ENCODE data around the gene CCDC74A.
"Not testable (repeated sequence)": the region's sequence is repeated elsewhere in the genome, so short reads cannot be mapped to it uniquely, and the experiment has no call there.

DNA sequence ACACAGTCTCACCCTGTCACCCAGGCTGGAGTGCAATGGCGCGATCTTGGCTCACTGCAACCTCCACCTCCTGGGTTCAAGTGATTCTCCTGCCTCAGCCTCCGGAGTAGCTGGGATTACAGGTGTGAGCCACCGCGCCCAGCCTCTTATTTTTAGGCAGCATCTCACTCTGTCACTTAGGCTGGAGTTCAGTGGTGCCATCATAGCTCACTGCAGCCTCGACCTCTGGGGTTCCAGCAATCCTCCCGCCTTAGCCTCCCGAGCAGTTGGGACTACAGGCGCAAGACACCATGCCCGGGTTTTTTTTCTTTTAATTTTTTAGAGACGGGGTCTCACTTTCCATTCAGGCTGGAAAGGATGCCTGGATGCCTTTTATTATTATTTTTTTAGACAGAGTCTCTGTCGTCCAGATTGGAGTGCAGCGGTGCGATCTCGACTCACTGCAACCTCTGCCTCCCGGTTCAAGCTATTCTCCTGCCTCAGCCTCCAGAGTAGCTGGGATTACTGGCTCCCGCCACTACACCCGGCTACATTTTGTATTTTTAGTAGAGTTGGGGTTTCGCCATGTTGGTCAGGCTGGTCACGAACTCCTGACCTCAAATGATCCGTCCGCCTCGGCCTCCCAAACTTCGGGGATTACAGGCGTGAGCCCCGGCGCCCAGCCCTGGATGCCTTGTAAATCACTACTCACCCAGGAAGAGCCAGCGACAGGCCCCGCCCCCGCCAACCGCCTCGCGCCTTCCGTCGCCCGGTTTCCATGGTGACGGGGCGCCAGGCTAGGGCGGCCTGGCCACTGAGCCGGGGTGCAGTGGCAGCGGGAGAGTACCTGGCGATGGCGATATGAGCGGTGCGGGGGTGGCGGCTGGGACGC is at the start of gene CCDC74A:
- TF ChIP-seq, protein P1, sequence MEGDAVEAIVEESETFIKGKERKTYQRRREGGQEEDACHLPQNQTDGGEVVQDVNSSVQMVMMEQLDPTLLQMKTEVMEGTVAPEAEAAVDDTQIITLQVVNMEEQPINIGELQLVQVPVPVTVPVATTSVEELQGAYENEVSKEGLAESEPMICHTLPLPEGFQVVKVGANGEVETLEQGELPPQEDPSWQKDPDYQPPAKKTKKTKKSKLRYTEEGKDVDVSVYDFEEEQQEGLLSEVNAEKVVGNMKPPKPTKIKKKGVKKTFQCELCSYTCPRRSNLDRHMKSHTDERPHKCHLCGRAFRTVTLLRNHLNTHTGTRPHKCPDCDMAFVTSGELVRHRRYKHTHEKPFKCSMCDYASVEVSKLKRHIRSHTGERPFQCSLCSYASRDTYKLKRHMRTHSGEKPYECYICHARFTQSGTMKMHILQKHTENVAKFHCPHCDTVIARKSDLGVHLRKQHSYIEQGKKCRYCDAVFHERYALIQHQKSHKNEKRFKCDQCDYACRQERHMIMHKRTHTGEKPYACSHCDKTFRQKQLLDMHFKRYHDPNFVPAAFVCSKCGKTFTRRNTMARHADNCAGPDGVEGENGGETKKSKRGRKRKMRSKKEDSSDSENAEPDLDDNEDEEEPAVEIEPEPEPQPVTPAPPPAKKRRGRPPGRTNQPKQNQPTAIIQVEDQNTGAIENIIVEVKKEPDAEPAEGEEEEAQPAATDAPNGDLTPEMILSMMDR (IDR thresholded peaks at IDR 0.05; ENCODE audit: insufficient read depth, low read length): not testable (repeated sequence)
- TF ChIP-seq, protein P2, sequence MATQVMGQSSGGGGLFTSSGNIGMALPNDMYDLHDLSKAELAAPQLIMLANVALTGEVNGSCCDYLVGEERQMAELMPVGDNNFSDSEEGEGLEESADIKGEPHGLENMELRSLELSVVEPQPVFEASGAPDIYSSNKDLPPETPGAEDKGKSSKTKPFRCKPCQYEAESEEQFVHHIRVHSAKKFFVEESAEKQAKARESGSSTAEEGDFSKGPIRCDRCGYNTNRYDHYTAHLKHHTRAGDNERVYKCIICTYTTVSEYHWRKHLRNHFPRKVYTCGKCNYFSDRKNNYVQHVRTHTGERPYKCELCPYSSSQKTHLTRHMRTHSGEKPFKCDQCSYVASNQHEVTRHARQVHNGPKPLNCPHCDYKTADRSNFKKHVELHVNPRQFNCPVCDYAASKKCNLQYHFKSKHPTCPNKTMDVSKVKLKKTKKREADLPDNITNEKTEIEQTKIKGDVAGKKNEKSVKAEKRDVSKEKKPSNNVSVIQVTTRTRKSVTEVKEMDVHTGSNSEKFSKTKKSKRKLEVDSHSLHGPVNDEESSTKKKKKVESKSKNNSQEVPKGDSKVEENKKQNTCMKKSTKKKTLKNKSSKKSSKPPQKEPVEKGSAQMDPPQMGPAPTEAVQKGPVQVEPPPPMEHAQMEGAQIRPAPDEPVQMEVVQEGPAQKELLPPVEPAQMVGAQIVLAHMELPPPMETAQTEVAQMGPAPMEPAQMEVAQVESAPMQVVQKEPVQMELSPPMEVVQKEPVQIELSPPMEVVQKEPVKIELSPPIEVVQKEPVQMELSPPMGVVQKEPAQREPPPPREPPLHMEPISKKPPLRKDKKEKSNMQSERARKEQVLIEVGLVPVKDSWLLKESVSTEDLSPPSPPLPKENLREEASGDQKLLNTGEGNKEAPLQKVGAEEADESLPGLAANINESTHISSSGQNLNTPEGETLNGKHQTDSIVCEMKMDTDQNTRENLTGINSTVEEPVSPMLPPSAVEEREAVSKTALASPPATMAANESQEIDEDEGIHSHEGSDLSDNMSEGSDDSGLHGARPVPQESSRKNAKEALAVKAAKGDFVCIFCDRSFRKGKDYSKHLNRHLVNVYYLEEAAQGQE (IDR thresholded peaks at IDR 0.05; ENCODE audit: insufficient replicate concordance, low read depth): not testable (repeated sequence)
- not testable (repeated sequence) for TF ChIP-seq POLR2AphosphoS5, GABPA (IDR thresholded peaks at IDR 0.05; ENCODE audit: low read depth)

Measured in HL-60 (cell line).